ENCODE measurements around the gene SLC6A1. TPM values are rescaled to one million over a fixed set of nuclear protein-coding genes. Genes with fewer than 3 reads are reported as not detected.

SLC6A1 gene
- total RNA-seq, 2 donors from 2014 or later, result 0.05 to 0.21 TPM

GRCh38 chr3:11002371-11002807 is 9.8 kb downstream of the SLC6A1 start:
- Histone ChIP-seq H3K36me3 (no peaks in the 10 kb centered on the region), H3K27ac (no peak overlapping the region), H3K27me3 (no peaks in the 10 kb centered on the region), H3K9ac (ENCODE audit: low read depth in 2 of 2, low read length in 2 of 2) (no peak overlapping the region), H3K4me1 (no peaks in the 10 kb centered on the region), H3K9me3 (no peaks in the 10 kb centered on the region), H3K4me3 (no peak overlapping the region)
- DNase-seq, result no peak
- intact Hi-C loops (cut with DNase I), result no loop called here
- TF ChIP-seq CTCF (IDR thresholded peaks at IDR 0.05), result no peak

GRCh38 chr3:11004563-11004962 is 12.0 kb downstream of the SLC6A1 start:
- intact Hi-C loops (cut with DNase I), result no loop called here
- no peak overlapping the region for H3K4me3 ChIP-seq
- H3K9me3 ChIP-seq, result no peaks in the 10 kb centered on the region
- TF ChIP-seq CTCF (IDR thresholded peaks at IDR 0.05), result no peak
- H3K4me1 ChIP-seq, result no peaks in the 10 kb centered on the region
- no peaks in the 10 kb centered on the region for H3K36me3 ChIP-seq
- no peak overlapping the region for H3K27ac ChIP-seq
- H3K9ac ChIP-seq (ENCODE audit: low read depth in 2 of 2, low read length in 2 of 2), result no peak overlapping the region
- no peaks in the 10 kb centered on the region for H3K27me3 ChIP-seq
- DNase-seq, result no peak

GRCh38 chr3:11005686-11006256 is 13.2 kb downstream of the SLC6A1 start:
- H3K27me3 ChIP-seq, result no peaks in the 10 kb centered on the region
- H3K9me3 ChIP-seq, result no peaks in the 10 kb centered on the region
- intact Hi-C loops (cut with DNase I), result no loop called here
- H3K9ac ChIP-seq (ENCODE audit: low read depth in 2 of 2, low read length in 2 of 2), result no peak overlapping the region
- no peaks in the 10 kb centered on the region for H3K4me1 ChIP-seq
- no peak overlapping the region for H3K27ac ChIP-seq
- H3K36me3 ChIP-seq, result no peaks in the 10 kb centered on the region
- no peak overlapping the region for H3K4me3 ChIP-seq
- TF ChIP-seq CTCF (IDR thresholded peaks at IDR 0.05), result no peak
- no peak for DNase-seq

GRCh38 chr3:11006986-11007933 is 14.7 kb downstream of the SLC6A1 start:
- no peaks in the 10 kb centered on the region for H3K27me3 ChIP-seq
- no peak for DNase-seq
- intact Hi-C loops (cut with DNase I), result no loop called here
- no peaks in the 10 kb centered on the region for H3K36me3 ChIP-seq
- no peak overlapping the region for H3K9ac ChIP-seq (ENCODE audit: low read depth in 2 of 2, low read length in 2 of 2)
- H3K4me1 ChIP-seq, result no peaks in the 10 kb centered on the region
- H3K9me3 ChIP-seq, result no peaks in the 10 kb centered on the region
- no peak overlapping the region for H3K27ac ChIP-seq
- TF ChIP-seq CTCF (IDR thresholded peaks at IDR 0.05), result no peak
- no peak overlapping the region for H3K4me3 ChIP-seq

- H3K27ac ChIP-seq, result no peak overlapping the region
- no peak overlapping the region for H3K4me3 ChIP-seq
- H3K4me1 ChIP-seq, result no peaks in the 10 kb centered on the region
- DNase-seq, result no peak
- intact Hi-C loops (cut with DNase I), result no loop called here
- no peak for TF ChIP-seq CTCF (IDR thresholded peaks at IDR 0.05)
- H3K36me3 ChIP-seq, result no peaks in the 10 kb centered on the region
- no peak overlapping the region for H3K9ac ChIP-seq (ENCODE audit: low read depth in 2 of 2, low read length in 2 of 2)
- no peaks in the 10 kb centered on the region for H3K9me3 ChIP-seq
- no peaks in the 10 kb centered on the region for H3K27me3 ChIP-seq
Measured at GRCh38 chr3:11009898-11010297, 17.4 kb downstream of the SLC6A1 start.
